Occipital lobe (tissue), 2 donors: ENCODE data around the gene NCR1. TPM values are rescaled to one million over a fixed set of nuclear protein-coding genes. Genes with fewer than 3 reads are reported as not detected.
"Not testable (repeated sequence)": the region's sequence is repeated elsewhere in the genome, so short reads cannot be mapped to it uniquely, and the experiment has no call there.

Source experiments
- DNase-seq: peaks from one replicate; lab custom pipeline; 2025; lab: John Stamatoyannopoulos, UW
- total RNA-seq: library from RNA; depleted of rRNA; stranded (reverse); fragments of >200 nt; gene quantifications from one replicate; pipeline ENCODE4 v1.2.3, GENCODE V29; 2014

Gene NCR1
- total RNA-seq, 1 donor from 2014 or later: not detected

GRCh38 chr19:54907899-54908298, 2.0 kb downstream of the NCR1 start:
- DNase-seq: not testable (repeated sequence)

- DNase-seq: no peak
Observed at GRCh38 chr19:54916822-54917221, 10.9 kb downstream of the NCR1 start.

DNA sequence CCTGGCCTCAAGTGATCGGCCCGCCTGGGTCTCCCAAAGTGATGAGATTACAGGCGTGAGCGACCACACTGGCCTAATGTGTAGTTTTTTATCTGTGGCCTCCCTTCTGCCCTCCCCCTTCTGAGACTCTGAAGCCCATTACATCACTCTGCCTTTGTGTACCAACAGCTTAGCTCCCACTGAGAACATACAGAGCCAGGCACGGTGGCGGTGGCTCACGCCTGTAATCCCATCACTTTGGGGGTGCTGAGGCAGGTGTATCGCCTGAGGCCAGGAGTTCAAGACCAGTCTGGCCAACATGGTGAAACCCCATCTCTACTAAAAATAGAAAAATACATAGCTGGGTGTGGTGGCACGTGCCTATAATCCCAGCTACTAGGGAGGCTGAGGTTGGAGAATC, 12.6 kb downstream of the NCR1 start:
- DNase-seq: no peak

DNA sequence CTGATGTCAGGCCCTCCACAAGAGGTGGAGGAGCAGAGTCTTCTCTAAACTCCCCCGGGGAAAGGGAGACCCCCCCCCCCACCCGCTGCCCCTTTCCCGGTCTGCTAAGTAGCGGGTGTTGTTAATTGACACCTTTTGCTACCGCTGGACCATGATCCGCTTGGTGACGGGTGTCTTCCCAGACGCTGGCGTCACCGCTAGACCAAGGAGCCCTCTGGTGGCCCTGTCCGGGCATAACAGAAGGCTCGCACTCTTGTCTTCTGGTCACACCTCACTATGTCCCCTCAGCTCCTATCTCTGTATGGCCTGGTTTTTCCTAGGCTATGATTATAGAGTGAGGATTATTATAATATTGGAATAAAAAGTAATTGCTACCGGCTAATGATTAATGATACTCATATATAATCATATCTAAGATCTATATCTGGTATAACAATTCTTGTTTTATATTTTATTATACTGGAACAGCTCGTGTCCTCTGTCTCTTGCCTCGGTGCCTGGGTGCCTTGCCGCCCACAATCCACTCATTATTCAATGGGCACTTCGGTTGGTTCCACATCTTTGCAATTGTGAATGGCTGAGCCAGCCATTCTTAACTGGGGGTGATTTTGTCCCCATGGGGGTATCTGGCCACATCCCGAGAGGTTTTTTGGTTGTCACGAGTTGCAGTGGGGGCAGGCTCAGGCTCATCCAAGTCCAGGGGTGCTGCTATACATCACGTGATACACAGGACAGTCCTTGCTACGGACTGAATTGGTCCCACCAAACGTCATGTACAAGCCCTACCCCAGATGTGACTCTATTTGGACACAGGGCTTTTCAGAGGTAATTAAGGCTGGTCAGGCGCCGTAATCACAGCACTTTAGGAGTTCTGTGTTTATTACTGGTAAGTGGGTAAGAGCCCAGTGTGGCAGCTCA, 14.0 kb downstream of the NCR1 start:
- DNase-seq: not testable (repeated sequence)

DNA sequence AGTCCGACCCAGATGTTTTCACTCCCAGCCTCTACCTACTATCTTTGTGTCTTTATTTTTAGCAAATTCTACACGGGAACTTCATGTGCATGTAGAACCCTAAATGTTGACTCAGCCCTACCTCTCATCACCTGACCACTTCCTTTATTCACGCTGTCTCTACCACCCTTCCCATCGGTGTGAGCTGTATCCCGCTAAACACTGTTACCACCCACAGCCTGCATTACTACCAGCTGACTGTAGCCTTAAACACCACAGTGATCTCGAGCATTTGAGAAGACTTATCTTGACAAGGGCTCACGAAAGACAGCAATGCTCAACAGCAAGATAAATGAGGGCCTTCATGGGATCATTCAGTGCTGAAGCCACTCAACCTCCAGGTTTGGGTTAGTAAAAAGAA, 15.1 kb downstream of the NCR1 start:
- DNase-seq: no peak

GRCh38 chr19:54923276-54923675, 17.3 kb downstream of the NCR1 start:
- no peak for DNase-seq

- no peak for DNase-seq
Observed at GRCh38 chr19:54928299-54928698, 22.4 kb downstream of the NCR1 start.

DNA sequence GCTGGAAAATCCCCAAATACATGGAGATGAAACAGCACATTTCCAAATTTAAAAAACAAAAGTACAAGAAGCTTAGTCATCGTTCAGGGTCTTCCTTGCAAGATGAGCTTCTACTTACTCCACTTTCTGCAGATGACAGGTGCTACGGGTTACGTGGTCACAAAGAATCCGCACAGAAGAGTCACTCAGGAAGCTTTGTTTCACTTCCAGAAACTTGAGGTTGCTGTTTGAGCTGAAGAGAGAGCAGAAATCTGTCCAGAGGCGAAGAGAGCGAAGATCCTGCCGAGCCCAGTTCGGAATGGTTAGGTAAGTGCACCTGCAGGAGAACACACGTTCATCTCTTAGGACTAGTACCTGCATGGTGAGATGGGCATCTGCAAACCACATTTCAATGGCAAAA, 32.0 kb downstream of the NCR1 start:
- no peak for DNase-seq

DNA sequence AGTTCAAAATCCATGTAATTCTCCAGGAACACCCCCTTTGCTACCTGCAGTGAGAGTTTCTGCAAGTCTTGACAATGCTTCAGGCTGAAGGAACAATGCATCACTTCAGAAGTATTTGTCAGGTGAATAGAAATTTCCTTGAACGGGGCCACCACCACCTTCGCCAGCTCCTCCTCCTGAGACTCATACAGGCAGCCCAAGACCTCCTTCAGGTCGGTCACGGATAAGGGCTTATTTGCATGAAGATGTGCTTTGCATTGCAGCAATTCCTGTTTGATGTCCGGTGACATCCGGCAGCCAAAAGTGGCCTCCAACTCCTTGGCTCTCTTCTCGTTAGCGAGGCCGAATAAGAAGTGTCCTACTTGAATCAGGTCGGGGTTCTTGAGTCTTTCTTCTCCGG, 33.0 kb downstream of the NCR1 start:
- no peak for DNase-seq

DNA sequence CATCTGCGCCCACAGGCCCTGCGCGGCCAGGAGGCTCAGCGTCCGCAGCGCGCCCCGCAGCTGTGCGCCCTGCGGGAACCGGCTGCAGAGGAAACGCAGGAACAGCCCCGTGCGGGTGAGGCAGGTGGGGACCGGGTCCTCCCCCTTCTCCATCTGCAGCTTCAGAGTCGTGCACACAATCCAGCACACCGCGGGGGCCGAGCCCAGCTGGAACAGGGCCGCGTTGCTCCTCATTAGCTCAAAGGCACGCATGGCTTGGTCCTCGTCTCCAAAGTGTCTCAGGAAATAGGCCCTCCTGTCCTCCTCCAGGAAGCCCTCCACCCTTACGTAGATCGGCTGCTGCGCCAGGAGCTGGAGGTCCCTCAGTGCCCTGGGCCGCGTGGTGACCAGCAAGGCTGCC, 33.6 kb downstream of the NCR1 start:
- DNase-seq: not testable (repeated sequence)

GRCh38 chr19:54943772-54944361, 37.9 kb downstream of the NCR1 start:
- not testable (repeated sequence) for DNase-seq

DNA sequence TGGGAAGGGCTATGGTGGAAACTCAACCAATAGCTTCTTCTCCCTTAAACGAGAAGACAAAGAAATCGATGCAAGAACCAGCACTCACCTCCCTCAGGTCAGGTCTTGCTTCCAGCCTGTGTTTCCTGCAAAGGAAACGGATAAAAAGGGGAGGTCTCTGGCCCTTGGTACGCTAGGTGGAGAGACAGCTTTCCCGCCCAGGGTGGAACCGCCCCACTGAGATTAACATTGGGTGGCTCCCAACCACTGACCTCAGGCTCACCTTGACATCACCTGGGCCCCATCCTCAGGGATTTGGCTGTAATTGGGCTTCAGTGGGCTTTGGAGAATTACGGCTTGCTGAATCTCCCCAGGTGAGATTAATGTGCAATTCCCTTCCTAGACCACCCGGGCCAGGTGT, 41.4 kb downstream of the NCR1 start, which contains the start of gene NLRP7:
Gene NLRP7, minus strand, starts transcription at position 150 of the 400 bp plus-strand sequence.
- DNase-seq: no peak

DNA sequence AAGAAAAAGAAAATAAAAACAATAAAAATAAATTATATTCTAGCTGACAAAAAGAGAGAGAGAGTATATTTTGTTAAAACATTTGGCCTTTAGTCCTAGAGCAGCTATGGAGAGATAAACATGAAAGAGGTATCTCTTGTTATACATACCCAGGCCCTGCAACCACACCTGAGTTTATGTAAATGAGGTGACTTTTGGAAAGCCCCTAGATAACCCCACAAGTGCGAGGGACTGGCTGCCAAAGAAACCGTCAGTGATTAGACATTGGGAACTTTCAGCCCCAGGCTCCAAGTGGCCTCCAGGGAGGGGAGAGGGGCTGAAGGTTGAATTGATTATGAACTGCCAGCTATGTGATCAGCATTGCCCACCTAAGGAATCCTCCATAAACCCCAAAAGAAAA, 43.5 kb downstream of the NCR1 start:
- DNase-seq: no peak

GRCh38 chr19:54950580-54950979, 44.6 kb downstream of the NCR1 start:
- DNase-seq: not testable (repeated sequence)

DNA sequence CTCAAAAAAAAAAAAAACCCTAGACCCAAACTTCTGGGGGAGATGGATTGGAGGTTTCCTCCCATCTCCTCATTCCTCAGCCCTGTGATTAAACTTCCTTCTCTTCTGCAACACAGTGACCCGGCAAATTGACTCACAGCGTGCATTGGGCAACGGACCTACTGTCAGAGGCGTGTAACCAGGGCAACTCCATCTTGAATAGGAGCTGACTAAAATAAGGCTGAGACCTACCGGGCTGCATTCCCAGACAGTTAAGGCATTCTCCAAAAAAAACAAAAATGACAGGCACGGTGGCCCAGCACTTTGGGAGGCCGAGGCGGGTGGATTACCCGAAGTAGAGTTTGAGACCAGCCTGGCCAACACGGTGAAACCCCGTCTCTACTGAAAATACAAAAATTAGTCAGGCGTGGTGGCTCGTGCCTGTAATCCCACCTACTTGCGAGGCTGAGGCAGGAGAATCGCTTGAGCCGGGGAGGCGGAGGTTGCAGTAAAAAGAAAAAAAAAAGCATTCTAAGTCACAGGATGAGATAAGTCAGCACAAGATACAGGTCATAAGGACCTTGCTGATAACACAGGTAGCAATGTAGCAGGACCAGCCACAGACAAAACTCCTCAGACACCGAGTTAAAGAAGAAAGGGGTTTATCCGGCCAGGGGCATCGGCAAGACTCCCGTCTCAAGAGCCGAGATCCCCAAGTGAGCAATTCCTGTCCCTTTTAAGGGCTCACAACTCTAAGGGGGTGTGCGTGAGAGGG, 46.8 kb downstream of the NCR1 start:
- peak; percentile 4 for DNase-seq

- not testable (repeated sequence) for DNase-seq
Observed at GRCh38 chr19:54953345-54953713, 47.4 kb downstream of the NCR1 start.

DNA sequence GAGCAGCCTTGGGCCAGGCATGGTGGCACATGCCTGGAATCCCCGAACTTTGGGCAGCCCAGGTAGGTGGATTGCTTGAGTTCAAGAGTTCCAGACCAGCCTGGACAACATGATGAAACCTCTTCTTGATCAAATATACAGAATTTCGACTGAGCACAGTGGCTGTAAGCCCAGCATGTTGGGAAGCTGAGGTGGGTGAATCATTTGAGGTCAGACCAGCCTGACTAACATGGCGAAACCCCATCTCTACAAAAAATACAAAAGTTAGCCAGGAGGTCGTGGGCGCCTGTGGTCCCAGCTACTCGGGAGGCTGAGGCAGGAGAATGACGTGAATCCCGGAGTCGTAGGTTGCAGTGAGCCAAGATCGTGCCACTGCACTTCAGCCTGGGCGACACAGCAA, 49.4 kb downstream of the NCR1 start:
- DNase-seq: no peak

DNA sequence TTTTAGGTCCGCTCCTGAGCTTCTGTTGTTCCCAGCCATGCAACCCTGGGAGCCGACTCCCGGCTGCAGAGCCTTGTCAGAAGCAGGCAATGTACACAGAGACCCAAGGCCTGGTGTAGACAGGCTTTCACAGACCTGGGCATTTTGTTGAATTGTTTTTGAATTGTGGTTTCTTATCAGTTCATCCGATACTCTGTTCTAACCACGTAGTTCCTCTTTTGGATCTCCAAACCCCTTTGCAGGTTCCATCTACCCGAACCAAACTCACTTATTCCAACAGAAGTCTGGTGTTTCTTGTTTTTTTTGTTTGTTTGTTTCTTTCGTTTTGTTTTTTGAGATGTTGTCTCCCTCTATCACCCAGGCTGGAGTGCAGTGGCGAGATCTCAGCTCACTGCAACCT, 53.9 kb downstream of the NCR1 start:
- DNase-seq: no peak
